Gastrocnemius medialis (tissue), 4 donors: ENCODE results near the gene MOGAT1.

Experiments
- CTCF ChIP-seq, 5 experiments: fragments of 450-650 bp in 3 of 5; fragments of 200-600 bp in 2 of 5; sonication (generic) in 2 of 5; IDR thresholded peaks in 4 of 5; conservative IDR thresholded peaks in 1 of 5; 1 replicate in 4 of 5; 2 replicates in 1 of 5; pipeline ENCODE4 v1.5.1; 2016 to 2019; ENCODE audit warnings: antibody characterized with exemption in 5 of 5, mild to moderate bottlenecking in 3 of 5, moderate library complexity in 3 of 5
- POLR2A ChIP-seq, 2 donors: fragments of 450-650 bp; IDR thresholded peaks; one replicate each; pipeline ENCODE4 v1.6.1; 2017; ENCODE audit warnings: antibody characterized with exemption in 2 of 2, mild to moderate bottlenecking in 2 of 2, moderate library complexity in 2 of 2

DNA sequence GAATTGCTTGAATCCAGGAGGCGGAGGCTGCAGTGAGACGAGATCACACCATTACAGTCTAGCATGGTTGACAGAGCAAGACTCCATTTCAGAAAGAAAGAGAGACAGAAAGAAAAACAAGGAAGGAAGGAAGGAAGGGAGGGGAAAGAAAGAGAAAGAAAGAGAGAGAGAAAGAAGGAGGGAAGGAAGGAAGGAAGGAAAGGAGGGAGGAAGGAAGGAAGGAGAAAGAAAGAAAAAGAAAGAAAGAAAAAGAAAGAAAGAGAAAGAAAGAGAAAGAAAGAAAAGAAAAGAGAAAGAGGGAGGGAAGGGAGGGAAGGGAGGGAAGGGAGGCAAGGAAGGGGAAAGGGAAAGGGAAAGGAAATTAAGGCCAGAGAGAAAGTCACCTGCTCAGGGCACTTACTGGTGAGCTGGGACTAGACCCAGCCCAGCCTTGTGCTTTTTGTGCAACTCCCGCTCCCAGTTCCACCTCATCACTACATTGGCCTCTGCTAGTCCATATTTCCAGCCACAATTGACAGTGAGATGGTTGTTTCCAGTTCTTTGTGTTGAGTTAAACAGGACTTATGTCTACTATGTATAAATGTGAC lies 35.7 kb downstream of the MOGAT1 start:
- TF ChIP-seq CTCF (IDR thresholded peaks at IDR 0.05 in 4 of 5, conservative IDR thresholded peaks at IDR 0.05 in 1 of 5) (no peak), POLR2A (IDR thresholded peaks at IDR 0.05) (no peak)
